Endodermal cell (in vitro differentiated cells): Measurements from ENCODE around the gene MANEAL. TPM values are rescaled to one million over a fixed set of nuclear protein-coding genes. Genes with fewer than 3 reads are reported as not detected.

Experiments used
- DNase-seq: peaks from one replicate; pipeline ENCODE4 v3.0.0-alpha.2; 2017
- H3K27ac ChIP-seq: 2 replicates; pipeline ENCODE4 v1.5.1; 2013; ENCODE audit warnings: mild to moderate bottlenecking, low read depth, low read length, moderate library complexity
- H3K27me3 ChIP-seq: 2 replicates; pipeline ENCODE4 v1.6.1; 2013; ENCODE audit warnings: mild to moderate bottlenecking, low read length, moderate library complexity; ENCODE audit not compliant: insufficient read depth, control insufficient read depth, poor library complexity, severe bottlenecking
- H3K36me3 ChIP-seq: 2 replicates; pipeline ENCODE4 v1.7.0; 2013; ENCODE audit warnings: mild to moderate bottlenecking, low read length, moderate library complexity; ENCODE audit not compliant: control insufficient read depth, insufficient read depth
- H3K4me1 ChIP-seq: one replicate; pipeline ENCODE4 v1.7.0; 2013; ENCODE audit warnings: low read length; ENCODE audit not compliant: control insufficient read depth, insufficient read depth
- H3K4me3 ChIP-seq: 2 replicates; pipeline ENCODE4 v1.5.1; 2013; ENCODE audit warnings: mild to moderate bottlenecking, low read length, moderate library complexity
- H3K9ac ChIP-seq: 2 replicates; pipeline ENCODE4 v1.6.1; 2013; ENCODE audit warnings: mild to moderate bottlenecking, low read length, moderate library complexity; ENCODE audit not compliant: poor library complexity, severe bottlenecking; ENCODE audit errors: extremely low read depth
- H3K9me3 ChIP-seq: 2 replicates; pipeline ENCODE4 v1.6.1; 2013; ENCODE audit warnings: mild to moderate bottlenecking, low read length, moderate library complexity; ENCODE audit not compliant: control insufficient read depth
- H3K27ac Mint-ChIP-seq: 2 replicates; pipeline ENCODE4 v1.8.0; 2020; ENCODE audit warnings: mixed read lengths
- H3K27me3 Mint-ChIP-seq: 2 replicates; pipeline ENCODE4 v1.8.0; 2021; ENCODE audit warnings: mild to moderate bottlenecking, mixed read lengths; ENCODE audit not compliant: insufficient read depth
- H3K36me3 Mint-ChIP-seq: 2 replicates; pipeline ENCODE4 v1.8.0; 2020; ENCODE audit warnings: low read depth, mixed read lengths
- H3K4me1 Mint-ChIP-seq: 2 replicates; pipeline ENCODE4 v1.8.0; 2020; ENCODE audit warnings: mixed read lengths
- H3K4me3 Mint-ChIP-seq: 2 replicates; pipeline ENCODE4 v1.8.0; 2020; ENCODE audit warnings: mild to moderate bottlenecking, moderate library complexity, mixed read lengths
- H3K9me3 Mint-ChIP-seq: 2 replicates; pipeline ENCODE4 v1.8.0; 2020; ENCODE audit warnings: mild to moderate bottlenecking, mixed read lengths
- WGBS, 2 experiments: methylation state at CpG; one replicate each; pipeline versions ENCODE4 v1.1.5 to v1.1.7; 2013; ENCODE audit warnings: missing lambda C conversion rate in 2 of 2, mixed read lengths in 1 of 2; ENCODE audit not compliant: insufficient coverage in 1 of 2, insufficient read length in 1 of 2; 5-methylcytosine and 5-hydroxymethylcytosine counted together
- total RNA-seq, 2 donors: library from RNA; stranded (reverse); fragmentation: NEBNext Ultra II Directional in 1 of 2; extraction: Animal tissue kit (Norgen Biotek cat#: 25700) in 1 of 2; gene quantifications; 2 replicates in 1 of 2; 3 replicates in 1 of 2; pipeline ENCODE4 v1.2.1, GENCODE V29; 2021
- TF ChIP-seq, protein P1 (sequence below): fragments of 200-600 bp; sonication (generic); conservative IDR thresholded peaks from 2 replicates; pipeline ENCODE4 v1.5.0; 2021; ENCODE audit warnings: antibody characterized with exemption, mild to moderate bottlenecking

The MANEAL gene
- total RNA-seq, 2 donors from 2014 or later: 7.0 to 9.6 TPM

DNA sequence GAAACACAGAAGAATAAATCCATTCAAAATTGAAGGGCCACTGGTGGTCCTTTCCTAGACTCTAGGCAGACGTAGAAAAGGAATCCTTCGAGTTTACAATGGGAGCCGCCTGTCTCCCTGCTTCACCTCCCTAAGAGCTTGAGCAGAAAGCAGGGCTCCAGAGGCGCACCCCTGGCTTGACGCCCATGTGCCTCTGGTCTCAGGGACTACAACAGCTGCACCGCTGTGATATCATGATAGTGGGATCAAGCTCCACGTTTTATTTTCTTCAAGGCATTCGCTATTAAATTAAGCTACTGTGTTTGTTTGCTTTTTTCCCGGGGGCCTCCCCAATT lies 13.5 kb downstream of the MANEAL start:
- Mint-ChIP-seq H3K9me3 (no peaks in the 10 kb centered on the region), H3K4me3 (peak overlapping the region; percentile 80), H3K4me1 (peaks cover 16% of the 10 kb centered on the region), H3K27ac (peak overlapping the region; percentile 81), H3K27me3 (no peaks in the 10 kb centered on the region), H3K36me3 (peaks cover 50% of the 10 kb centered on the region)
- WGBS, 2 experiments: 22 to 23% methylated on average over 9 of the region's 9 CpGs
- no peaks in the 10 kb centered on the region for H3K9me3 ChIP-seq
- H3K27me3 ChIP-seq: no peaks in the 10 kb centered on the region
- DNase-seq: no peak
- peak overlapping the region; percentile 90 for H3K4me3 ChIP-seq
- no peak overlapping the region for H3K27ac ChIP-seq
- TF ChIP-seq, protein P1, sequence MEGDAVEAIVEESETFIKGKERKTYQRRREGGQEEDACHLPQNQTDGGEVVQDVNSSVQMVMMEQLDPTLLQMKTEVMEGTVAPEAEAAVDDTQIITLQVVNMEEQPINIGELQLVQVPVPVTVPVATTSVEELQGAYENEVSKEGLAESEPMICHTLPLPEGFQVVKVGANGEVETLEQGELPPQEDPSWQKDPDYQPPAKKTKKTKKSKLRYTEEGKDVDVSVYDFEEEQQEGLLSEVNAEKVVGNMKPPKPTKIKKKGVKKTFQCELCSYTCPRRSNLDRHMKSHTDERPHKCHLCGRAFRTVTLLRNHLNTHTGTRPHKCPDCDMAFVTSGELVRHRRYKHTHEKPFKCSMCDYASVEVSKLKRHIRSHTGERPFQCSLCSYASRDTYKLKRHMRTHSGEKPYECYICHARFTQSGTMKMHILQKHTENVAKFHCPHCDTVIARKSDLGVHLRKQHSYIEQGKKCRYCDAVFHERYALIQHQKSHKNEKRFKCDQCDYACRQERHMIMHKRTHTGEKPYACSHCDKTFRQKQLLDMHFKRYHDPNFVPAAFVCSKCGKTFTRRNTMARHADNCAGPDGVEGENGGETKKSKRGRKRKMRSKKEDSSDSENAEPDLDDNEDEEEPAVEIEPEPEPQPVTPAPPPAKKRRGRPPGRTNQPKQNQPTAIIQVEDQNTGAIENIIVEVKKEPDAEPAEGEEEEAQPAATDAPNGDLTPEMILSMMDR: no peak
- peaks cover 60% of the 10 kb centered on the region for H3K36me3 ChIP-seq
- H3K9ac ChIP-seq: peak overlapping the region; percentile 61
- peaks cover 5% of the 10 kb centered on the region for H3K4me1 ChIP-seq

DNA sequence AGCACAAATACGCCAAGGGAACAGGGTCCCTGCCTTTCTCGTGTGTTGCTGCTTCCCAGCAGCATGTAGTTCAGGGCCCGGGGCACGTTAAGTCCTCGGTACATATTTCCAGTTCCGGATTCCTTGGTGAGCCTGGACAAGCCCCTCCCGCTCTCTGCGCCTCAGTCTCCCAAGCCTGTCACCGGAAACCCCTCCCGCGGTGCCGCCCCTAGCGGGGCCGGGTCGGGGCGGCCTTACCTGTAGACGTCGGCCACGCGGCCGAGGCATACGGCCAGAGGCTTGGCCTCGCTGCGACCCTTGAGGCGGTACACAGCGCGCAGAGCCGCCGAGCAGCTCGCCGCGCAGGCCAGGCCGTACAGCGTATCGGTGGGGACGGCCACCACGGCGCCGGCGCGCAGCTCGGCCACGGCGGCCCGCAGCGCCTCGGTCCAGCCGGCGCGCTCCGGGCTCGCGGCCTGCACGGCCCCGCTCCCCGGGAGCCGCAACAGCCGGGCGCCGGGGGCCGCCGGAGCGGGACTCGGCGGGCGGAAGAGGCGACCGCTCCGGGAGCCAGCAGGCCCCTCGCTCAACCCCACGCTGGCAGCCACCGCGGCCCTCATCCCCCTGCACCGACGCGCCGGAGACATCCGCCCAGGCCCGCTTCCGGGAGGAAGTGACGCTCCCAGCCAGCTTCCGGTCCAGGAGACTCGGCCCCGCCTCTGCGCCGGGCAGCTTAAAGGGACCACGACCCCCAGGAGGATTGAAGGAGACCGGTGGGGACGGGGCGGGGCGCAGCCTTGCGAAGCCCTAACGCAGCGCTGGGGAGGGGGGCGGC lies 14.1 kb downstream of the MANEAL start, which contains the start of the genes C1orf122 and YRDC:
C1orf122 (plus strand) TSS at position 236 of the 814 bp plus-strand sequence. CDS start 615 bp downstream, outside the sequence.
YRDC (minus strand) TSS at position 654 of the 814 bp plus-strand sequence; CDS start at position 626, 28 bp downstream.
- peaks cover 16% of the 10 kb centered on the region for H3K4me1 Mint-ChIP-seq
- H3K27me3 Mint-ChIP-seq: no peaks in the 10 kb centered on the region
- 0% methylated on average over 34 to 95 of the region's 95 CpGs for WGBS, 2 experiments
- peak within 1 kb of the TSS; percentile 80 for H3K4me3 Mint-ChIP-seq
- Histone ChIP-seq H3K9ac (peak within 1 kb of the TSS; percentile 61), H3K4me1 (peaks cover 5% of the 10 kb centered on the region), H3K27me3 (no peaks in the 10 kb centered on the region), H3K9me3 (no peaks in the 10 kb centered on the region), H3K27ac (peak within 1 kb of the TSS; percentile 68), H3K36me3 (peaks cover 55% of the 10 kb centered on the region), H3K4me3 (peak within 1 kb of the TSS; percentile 90)
- TF ChIP-seq, protein P1: no peak
- no peaks in the 10 kb centered on the region for H3K9me3 Mint-ChIP-seq
- peak within 1 kb of the TSS; percentile 91 for H3K27ac Mint-ChIP-seq
- peaks cover 46% of the 10 kb centered on the region for H3K36me3 Mint-ChIP-seq
- DNase-seq: peak; percentile 97

DNA sequence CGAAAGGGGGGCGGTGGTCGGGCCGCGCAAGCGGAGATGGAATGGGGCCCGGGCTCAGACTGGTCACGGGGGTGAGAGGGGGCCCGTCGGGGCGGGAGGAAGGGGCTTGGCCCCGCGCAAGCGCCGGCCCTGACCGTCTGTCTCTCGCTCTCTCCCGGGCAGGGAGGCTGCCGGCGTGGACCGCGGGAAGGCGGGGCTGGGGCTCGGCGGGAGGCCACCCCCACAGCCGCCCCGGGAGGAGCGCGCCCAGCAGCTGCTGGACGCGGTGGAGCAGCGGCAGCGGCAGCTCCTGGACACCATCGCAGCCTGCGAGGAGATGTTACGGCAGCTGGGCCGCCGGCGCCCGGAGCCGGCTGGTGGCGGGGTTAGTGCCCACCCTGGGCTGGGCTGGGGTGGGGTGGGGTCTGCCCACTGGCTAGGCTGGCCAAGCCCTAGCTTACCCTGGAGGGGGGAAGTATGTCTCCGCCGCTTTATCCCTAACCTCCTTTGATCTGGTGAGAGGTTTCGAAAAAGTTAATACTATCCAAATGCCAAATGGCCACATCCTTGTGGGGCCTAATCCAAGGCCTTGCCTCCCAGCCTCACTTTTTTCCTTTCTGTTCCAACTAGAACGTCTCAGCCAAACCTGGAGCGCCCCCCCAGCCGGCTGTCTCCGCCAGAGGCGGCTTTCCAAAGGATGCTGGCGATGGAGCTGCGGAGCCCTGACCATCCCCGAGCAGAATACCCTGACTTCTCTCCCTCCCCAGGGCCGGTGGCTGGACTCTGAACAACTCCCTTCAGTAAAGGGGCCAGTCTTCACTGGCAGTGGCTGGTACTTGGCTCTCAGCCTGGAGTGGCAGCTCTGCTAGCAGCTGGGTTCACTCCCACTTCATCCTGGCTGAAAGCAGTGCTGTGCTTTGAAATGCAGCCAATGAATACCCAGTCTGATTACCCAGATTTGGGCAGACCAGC lies 15.0 kb downstream of the MANEAL start:
- TF ChIP-seq, protein P1: no peak
- Mint-ChIP-seq H3K27me3 (no peaks in the 10 kb centered on the region), H3K4me3 (peak overlapping the region; percentile 80), H3K27ac (peak overlapping the region; percentile 91), H3K9me3 (no peaks in the 10 kb centered on the region), H3K36me3 (peaks cover 44% of the 10 kb centered on the region), H3K4me1 (peaks cover 16% of the 10 kb centered on the region)
- Histone ChIP-seq H3K4me3 (peak overlapping the region; percentile 85), H3K4me1 (peaks cover 5% of the 10 kb centered on the region), H3K36me3 (peaks cover 46% of the 10 kb centered on the region), H3K9ac (peak overlapping the region; percentile 61), H3K27me3 (no peaks in the 10 kb centered on the region), H3K27ac (peak overlapping the region; percentile 68), H3K9me3 (no peaks in the 10 kb centered on the region)
- peak; percentile 74 for DNase-seq
- 0 to 2% methylated on average over 9 to 54 of the region's 54 CpGs for WGBS, 2 experiments
